Transverse colon (tissue), 4 donors: ENCODE data around the gene DRAM2. TPM values are rescaled to one million over a fixed set of nuclear protein-coding genes. Genes with fewer than 3 reads are reported as not detected.
"Not testable (repeated sequence)": the region's sequence is repeated elsewhere in the genome, so short reads cannot be mapped to it uniquely, and the experiment has no call there.

Experiments used
- DNase-seq: peaks from one replicate; pipeline ENCODE4 v3.0.0-alpha.2; 2019
- H3K27ac ChIP-seq, 4 donors: fragments of 200-600 bp; sonication (generic); 2 replicates each; pipeline ENCODE4 v1.5.1; 2016 to 2018; ENCODE audit warnings: inconsistent platforms in 4 of 4
- H3K27me3 ChIP-seq: fragments of 200-600 bp; sonication (generic); 2 replicates; pipeline ENCODE4 v1.5.1; 2017; ENCODE audit warnings: inconsistent platforms
- H3K36me3 ChIP-seq, 4 donors: fragments of 200-600 bp; sonication (generic); 2 replicates each; pipeline ENCODE4 v1.5.1; 2017 to 2019; ENCODE audit warnings: inconsistent platforms in 4 of 4
- H3K4me1 ChIP-seq, 4 donors: fragments of 200-600 bp; sonication (generic); 2 replicates each; pipeline ENCODE4 v1.5.1; 2017 to 2020; ENCODE audit warnings: inconsistent platforms in 4 of 4
- H3K4me3 ChIP-seq, 4 donors: fragments of 200-600 bp; sonication (generic); 1 replicate in 1 of 4; 2 replicates in 3 of 4; pipeline versions ENCODE4 v1.5.1 to v1.6.1; 2017 to 2019; ENCODE audit warnings: inconsistent platforms in 4 of 4
- H3K9me3 ChIP-seq, 2 donors: fragments of 200-600 bp; sonication (generic); 2 replicates each; pipeline ENCODE4 v1.5.1; 2017 to 2019; ENCODE audit warnings: inconsistent platforms in 2 of 2
- EP300 ChIP-seq: sonication (generic); formaldehyde crosslinking; IDR thresholded peaks from one replicate; pipeline ENCODE4 v1.6.1; 2017; ENCODE audit warnings: antibody characterized with exemption, low read depth
- POLR2A ChIP-seq: fragments of 450-650 bp; IDR thresholded peaks from one replicate; pipeline ENCODE4 v1.6.1; 2016; ENCODE audit warnings: antibody characterized with exemption, mild to moderate bottlenecking, moderate library complexity
- POLR2AphosphoS5 ChIP-seq, 3 donors: sonication (generic); formaldehyde crosslinking; IDR thresholded peaks; one replicate each; pipeline ENCODE4 v1.6.1; 2016; ENCODE audit warnings: antibody characterized with exemption in 3 of 3
- WGBS, 2 donors: methylation state at CpG; one replicate each; pipeline ENCODE4 v1.1.5; 2018; ENCODE audit warnings: low coverage in 1 of 2; 5-methylcytosine and 5-hydroxymethylcytosine counted together
- in situ Hi-C, 4 donors: fragments of 200-750 bp; cut with MboI; loops; one replicate each; pipeline versions ENCODE4 v1.15.0 to v1.15.1; 2017; ENCODE audit warnings: low sequenced_read_pairs in 3 of 4, low pct_ligation_motif_present in 1 of 4, low pct_unique_long_range_greater_than_20kb in 1 of 4
- intact Hi-C: fragments of 100-400 bp; cut with DNase I; formaldehyde crosslinking; loops from one replicate; pipeline ENCODE4 v1.15.1; 2023; ENCODE audit warnings: low total_unique reads
- total RNA-seq, 4 donors: library from RNA; depleted of rRNA; stranded (reverse); fragments of >200 nt; gene quantifications; one replicate each; pipeline ENCODE4 v1.1.0, GENCODE V29; 2016
- TF ChIP-seq, protein P1 (sequence below), 5 experiments: fragments of 200-600 bp in 3 of 5; fragments of 450-650 bp in 2 of 5; sonication (generic) in 3 of 5; IDR thresholded peaks; 1 replicate in 2 of 5; 2 replicates in 3 of 5; pipeline ENCODE4 v1.5.1; 2016 to 2017; ENCODE audit warnings: antibody characterized with exemption in 5 of 5, inconsistent platforms in 3 of 5, mild to moderate bottlenecking in 2 of 5, moderate library complexity in 1 of 5

DRAM2 gene
- total RNA-seq, 4 donors from 2014 or later = 36.2 to 116 (median 81.7) TPM

DNA sequence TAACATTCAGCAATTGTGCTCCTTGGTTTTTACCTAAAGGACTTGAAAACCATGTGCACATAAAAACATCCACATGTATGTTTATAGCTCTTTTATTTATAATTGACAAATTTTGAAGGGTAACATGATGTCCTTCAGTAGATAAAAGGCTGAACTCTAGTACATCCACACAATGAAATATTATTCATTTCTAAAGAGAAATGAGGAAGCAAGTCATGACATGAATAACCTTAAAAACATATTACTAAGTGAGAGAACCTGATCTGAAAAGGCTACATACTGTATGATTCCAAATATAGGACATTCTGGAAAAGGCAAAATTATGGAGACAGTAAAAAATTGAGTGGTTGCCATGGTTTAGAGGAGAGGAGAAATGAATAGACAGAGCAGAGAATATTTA lies 50.3 kb downstream of the DRAM2 start:
- H3K36me3 ChIP-seq = no peaks in the 10 kb centered on the region
- no peak for TF ChIP-seq POLR2AphosphoS5 (IDR thresholded peaks at IDR 0.05)
- TF ChIP-seq EP300 = no peak
- no peak for TF ChIP-seq POLR2A
- TF ChIP-seq, protein P1, sequence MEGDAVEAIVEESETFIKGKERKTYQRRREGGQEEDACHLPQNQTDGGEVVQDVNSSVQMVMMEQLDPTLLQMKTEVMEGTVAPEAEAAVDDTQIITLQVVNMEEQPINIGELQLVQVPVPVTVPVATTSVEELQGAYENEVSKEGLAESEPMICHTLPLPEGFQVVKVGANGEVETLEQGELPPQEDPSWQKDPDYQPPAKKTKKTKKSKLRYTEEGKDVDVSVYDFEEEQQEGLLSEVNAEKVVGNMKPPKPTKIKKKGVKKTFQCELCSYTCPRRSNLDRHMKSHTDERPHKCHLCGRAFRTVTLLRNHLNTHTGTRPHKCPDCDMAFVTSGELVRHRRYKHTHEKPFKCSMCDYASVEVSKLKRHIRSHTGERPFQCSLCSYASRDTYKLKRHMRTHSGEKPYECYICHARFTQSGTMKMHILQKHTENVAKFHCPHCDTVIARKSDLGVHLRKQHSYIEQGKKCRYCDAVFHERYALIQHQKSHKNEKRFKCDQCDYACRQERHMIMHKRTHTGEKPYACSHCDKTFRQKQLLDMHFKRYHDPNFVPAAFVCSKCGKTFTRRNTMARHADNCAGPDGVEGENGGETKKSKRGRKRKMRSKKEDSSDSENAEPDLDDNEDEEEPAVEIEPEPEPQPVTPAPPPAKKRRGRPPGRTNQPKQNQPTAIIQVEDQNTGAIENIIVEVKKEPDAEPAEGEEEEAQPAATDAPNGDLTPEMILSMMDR (IDR thresholded peaks at IDR 0.05) = no peak
- H3K9me3 ChIP-seq = no peaks in the 10 kb centered on the region
- in situ Hi-C loops (no loop called here), intact Hi-C loops (no loop called here)
- H3K4me3 ChIP-seq = no peak overlapping the region
- DNase-seq = no peak
- H3K4me1 ChIP-seq = no peaks in the 10 kb centered on the region
- no peak overlapping the region for H3K27ac ChIP-seq
- peaks cover 4% of the 10 kb centered on the region for H3K27me3 ChIP-seq

DNA sequence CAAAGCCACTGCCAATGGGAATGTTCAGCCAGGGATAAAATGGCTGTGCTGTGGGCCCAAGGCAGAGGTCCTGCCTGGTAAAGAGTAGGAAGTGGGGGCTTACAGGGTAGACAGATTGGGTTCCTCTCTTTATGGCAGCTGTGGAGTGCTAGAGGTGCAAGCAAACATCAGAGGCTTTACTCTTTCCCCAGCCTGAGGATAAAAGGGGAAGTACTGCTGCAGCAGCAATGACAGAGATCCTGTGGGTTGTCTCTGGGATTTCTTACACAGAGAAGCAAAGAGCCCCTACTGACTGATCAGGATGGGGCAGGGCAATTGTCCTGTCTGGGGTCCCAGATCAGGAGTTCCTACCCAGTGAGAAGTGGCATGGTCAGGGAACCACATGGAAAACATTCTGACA lies 54.2 kb downstream of the DRAM2 start:
- Histone ChIP-seq H3K27me3 (peaks cover 4% of the 10 kb centered on the region), H3K36me3 (no peaks in the 10 kb centered on the region), H3K4me1 (no peaks in the 10 kb centered on the region), H3K4me3 (no peak overlapping the region), H3K27ac (no peak overlapping the region), H3K9me3 (no peaks in the 10 kb centered on the region)
- TF ChIP-seq, protein P1 (IDR thresholded peaks at IDR 0.05) = no peak
- TF ChIP-seq EP300 (no peak), POLR2AphosphoS5 (IDR thresholded peaks at IDR 0.05) (no peak), POLR2A (no peak)
- no peak for DNase-seq
- in situ Hi-C loops = no loop called here
- intact Hi-C loops = no loop called here

DNA sequence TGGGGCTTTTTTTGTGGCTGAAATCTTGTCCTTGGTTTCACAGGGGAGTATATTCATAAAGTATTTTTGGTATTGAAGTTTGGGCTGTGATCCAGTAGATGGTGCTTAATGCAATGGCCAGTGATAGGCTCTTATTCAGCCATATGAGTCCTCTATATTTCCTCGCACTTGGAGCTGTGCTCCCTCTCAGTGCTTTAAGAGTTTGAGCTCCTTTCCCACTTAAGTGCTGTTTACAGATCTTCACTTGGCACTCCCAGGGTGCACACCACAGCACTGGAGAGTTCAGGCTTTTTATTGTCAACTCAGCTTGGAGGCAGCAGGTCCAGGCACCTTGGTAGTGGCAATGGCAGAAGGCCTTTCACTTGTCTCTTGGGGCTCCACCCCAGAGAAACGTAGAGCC lies 54.9 kb downstream of the DRAM2 start:
- Histone ChIP-seq H3K9me3 (no peaks in the 10 kb centered on the region), H3K27me3 (peaks cover 4% of the 10 kb centered on the region), H3K4me3 (no peak overlapping the region), H3K27ac (no peak overlapping the region), H3K4me1 (no peaks in the 10 kb centered on the region), H3K36me3 (no peaks in the 10 kb centered on the region)
- in situ Hi-C loops = no loop called here
- TF ChIP-seq EP300 = no peak
- no peak for TF ChIP-seq POLR2A
- TF ChIP-seq, protein P1 (IDR thresholded peaks at IDR 0.05) = no peak
- no peak for TF ChIP-seq POLR2AphosphoS5 (IDR thresholded peaks at IDR 0.05)
- WGBS, 2 donors = 68 to 100% methylated on average over 1 to 2 of the region's 2 CpGs
- DNase-seq = no peak
- intact Hi-C loops = no loop called here

DNA sequence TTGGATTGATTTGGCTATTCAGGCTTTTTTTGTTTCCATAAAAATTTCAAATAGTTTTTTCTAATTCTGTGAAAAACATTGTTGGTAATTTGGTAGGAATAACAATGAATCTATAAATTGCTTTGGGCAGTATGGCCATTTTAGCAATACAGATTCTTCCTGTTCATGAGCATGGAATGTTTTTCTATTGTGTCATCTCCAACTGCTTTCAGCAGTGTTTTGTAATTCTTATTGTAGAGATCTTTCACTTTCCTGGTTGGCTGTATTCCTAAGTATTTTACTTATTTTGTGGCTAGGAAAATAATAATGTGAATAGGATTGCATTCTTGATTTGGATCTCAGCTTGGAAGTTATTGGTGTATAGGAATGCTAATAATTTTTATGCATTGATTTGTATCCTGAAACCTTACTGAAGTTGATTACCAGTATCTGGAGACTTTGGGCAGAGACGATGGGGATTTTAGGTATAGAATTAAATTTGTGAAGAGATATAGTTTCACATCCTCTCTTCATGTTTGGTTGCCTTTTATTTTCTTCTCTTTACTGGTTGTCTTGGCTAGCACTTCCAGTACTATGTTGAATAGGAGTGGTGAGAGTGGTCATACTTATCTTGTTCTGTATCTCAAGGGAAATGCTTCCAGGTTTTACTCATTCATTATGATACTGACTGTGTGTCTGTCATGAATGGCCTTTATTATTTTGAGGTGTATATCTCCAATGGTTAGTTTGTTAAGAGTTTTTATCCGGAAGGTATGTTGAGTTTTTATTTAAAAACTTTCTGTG lies 57.3 kb downstream of the DRAM2 start:
- Histone ChIP-seq H3K4me3 (no peak overlapping the region), H3K4me1 (no peaks in the 10 kb centered on the region), H3K27me3 (no peaks in the 10 kb centered on the region), H3K27ac (no peak overlapping the region), H3K9me3 (no peaks in the 10 kb centered on the region), H3K36me3 (no peaks in the 10 kb centered on the region)
- intact Hi-C loops = no loop called here
- TF ChIP-seq EP300 (no peak), POLR2AphosphoS5 (IDR thresholded peaks at IDR 0.05) (no peak), POLR2A (no peak)
- TF ChIP-seq, protein P1 (IDR thresholded peaks at IDR 0.05) = no peak
- no peak for DNase-seq
- 77 to 88% methylated on average over 2 of the region's 2 CpGs for WGBS, 2 donors
- in situ Hi-C loops = no loop called here

DNA sequence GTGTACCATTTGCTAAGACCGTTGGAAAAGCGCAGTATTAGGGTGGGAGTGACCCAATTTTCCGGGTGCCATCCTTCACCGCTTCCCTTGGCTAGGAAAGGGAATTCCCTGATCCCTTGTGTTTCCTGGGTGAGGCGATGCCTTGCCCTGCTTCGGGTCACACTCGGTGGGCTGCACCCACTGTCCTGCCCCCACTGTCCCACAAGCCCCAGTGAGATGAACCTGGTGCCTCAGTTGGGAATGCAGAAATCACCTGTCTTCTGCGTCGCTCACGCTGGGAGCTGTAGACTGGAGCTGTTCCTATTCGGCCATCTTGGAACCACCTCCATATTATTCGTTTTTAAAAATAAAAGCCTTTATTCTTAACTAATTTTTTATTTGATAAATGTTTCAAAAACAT lies 60.6 kb downstream of the DRAM2 start:
- H3K4me3 ChIP-seq, H3K27me3 ChIP-seq, H3K4me1 ChIP-seq, H3K27ac ChIP-seq, in situ Hi-C loops, DNase-seq, H3K9me3 ChIP-seq, H3K36me3 ChIP-seq, intact Hi-C loops: not testable (repeated sequence)
- 69 to 90% methylated on average over 2 to 12 of the region's 12 CpGs for WGBS, 2 donors

DNA sequence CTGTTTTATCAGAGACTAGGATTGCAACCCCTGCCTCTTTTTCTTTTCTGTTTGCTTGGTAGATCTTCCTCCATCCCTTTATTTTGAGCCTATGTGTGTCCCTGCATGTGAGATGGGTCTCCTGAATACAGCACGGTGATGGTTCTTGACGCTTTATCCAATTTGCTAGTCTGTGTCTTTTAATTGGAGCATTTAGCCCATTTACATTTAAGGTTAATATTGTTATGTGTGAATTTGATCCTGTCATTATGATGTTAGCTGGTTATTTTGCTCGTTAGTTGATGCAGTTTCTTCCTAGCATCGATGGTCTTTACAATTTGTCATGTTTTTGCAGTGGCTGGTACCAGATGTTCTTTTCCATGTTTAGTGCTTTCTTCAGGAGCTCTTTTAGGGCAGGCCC lies 62.6 kb downstream of the DRAM2 start:
- H3K4me3 ChIP-seq, H3K36me3 ChIP-seq, H3K27ac ChIP-seq, H3K4me1 ChIP-seq, H3K9me3 ChIP-seq, DNase-seq, H3K27me3 ChIP-seq, intact Hi-C loops, in situ Hi-C loops: not testable (repeated sequence)
- WGBS, 2 donors = 86 to 91% methylated on average over 3 to 4 of the region's 4 CpGs
